HG03571 (cell line): ENCODE results near the gene SAMD4A.

Source experiments
- ATAC-seq: cut with Tn5 transposase; IDR thresholded peaks from one replicate; pipeline ENCODE4 v1.9.1; 2021; ENCODE audit not compliant: unreplicated experiment

Gene SAMD4A

GRCh38 chr14:54627540-54628363 is 60.8 kb downstream of the SAMD4A start:
- peak; percentile 73 for ATAC-seq

DNA sequence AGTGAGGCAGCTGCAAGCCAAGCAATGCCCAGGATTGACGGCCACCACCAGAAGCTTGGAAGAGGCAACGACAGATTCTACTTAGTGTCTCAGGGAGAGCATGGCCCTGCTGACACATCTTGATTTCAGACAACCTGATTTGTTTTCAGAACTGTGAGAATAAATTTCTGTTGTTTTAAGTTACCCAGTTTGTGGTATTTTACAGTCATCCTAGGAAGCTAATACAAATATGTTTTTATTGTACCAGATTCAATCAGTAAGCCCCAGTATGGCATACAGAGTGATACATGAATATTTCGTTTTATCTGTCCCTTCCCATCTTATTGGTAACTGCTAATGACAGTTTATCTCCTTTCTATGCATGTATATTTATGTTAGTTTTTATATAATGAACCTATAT is 62.3 kb downstream of the SAMD4A start:
- ATAC-seq: no peak

DNA sequence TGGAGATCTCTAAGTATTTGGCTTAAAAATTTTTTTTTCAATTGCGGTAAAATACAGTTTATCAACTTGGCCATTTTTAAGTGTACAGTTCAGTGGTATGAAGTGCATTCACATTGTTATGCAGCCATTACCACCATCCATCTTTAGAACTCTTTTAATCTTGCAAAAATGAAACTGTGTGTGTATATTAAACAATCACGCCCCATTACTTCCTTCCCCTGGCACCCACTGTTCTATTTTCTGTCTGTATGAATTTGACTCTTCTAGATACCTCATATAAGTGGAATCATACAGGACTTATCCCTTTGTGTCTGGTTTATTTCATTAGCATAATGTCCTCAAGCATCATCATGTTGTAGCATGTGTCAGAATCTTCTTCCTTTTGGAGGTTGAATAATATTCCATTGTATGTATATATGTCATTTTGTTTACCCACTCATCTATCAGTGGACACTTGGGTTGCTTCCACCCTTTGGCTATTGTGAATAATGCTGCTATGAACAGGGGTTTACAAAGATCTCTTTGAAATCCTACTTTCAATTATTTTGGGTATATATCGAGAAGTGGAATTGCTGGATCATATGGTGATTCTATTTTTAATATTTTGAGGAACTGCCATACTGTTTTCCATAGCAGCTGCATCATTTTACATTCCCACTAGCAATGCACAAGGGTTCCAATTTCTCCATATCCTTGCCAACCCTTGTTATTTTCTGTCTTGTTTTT is 62.9 kb downstream of the SAMD4A start:
- ATAC-seq: no peak

DNA sequence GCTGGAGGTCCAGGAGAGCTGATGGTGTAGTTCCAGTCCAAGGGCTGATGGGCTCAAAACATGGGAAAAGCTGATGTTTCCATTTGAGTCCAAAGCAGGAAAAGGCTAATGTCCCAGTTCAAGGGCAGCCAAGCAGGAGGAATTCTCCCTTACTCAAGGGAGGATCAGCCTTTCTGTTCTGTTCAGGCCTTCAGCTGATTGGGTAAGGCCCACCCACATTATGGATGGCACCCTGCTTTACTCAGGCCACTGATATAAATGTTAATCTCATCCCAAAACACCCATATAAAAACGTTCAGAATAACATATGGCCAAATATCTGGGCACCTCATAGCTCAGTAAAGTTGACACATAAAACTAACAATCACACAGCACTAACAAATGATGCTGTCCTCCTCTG is 64.1 kb downstream of the SAMD4A start:
- no peak for ATAC-seq

GRCh38 chr14:54632452-54632851 is 65.5 kb downstream of the SAMD4A start:
- no peak for ATAC-seq

- ATAC-seq: no peak
These were observed 66.1 kb downstream of the SAMD4A start for GRCh38 chr14:54633076-54633475.

GRCh38 chr14:54637270-54638134 is 70.6 kb downstream of the SAMD4A start:
- ATAC-seq: no peak

- ATAC-seq: no peak
These were observed 71.2 kb downstream of the SAMD4A start for GRCh38 chr14:54638135-54638446.

DNA sequence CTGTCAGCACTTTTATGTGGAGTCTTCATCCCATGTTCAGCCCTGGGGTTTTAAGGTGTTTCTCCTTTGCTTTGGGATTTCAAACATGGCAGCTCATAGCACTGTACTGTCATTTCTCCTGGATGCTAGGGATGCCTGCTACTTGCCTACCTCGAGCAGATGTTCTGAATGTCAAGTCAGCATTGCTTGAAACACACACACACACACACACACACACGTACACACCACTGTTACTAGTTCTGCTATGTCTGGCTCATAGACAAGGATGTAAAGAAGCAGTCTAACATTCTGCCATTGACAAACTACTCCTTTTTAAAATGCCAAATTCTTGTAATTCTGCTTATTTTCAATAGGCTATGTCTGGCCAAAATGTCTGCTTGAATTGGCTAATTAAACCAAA is 72.7 kb downstream of the SAMD4A start:
- ATAC-seq: no peak

GRCh38 chr14:54640506-54640905 is 73.6 kb downstream of the SAMD4A start:
- no peak for ATAC-seq

DNA sequence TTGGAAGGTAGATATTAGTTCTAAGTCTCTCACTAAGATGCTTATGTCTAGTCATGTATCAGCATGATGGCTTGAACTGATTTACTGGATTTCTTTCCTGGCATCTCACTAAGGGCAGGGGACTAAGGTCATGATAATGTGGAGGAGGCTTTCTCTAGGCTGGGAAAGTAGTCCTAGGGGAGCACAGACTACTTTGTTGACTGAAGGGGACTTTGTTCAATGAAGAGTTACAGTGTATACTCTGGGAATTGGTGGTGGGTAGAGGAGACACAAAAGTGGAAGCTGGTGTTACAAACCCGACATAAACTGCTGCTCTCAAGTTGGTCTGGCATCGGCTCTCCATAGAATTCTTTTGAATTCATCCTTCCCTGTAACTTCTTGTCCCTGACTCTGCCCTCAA is 75.2 kb downstream of the SAMD4A start:
- ATAC-seq: no peak

DNA sequence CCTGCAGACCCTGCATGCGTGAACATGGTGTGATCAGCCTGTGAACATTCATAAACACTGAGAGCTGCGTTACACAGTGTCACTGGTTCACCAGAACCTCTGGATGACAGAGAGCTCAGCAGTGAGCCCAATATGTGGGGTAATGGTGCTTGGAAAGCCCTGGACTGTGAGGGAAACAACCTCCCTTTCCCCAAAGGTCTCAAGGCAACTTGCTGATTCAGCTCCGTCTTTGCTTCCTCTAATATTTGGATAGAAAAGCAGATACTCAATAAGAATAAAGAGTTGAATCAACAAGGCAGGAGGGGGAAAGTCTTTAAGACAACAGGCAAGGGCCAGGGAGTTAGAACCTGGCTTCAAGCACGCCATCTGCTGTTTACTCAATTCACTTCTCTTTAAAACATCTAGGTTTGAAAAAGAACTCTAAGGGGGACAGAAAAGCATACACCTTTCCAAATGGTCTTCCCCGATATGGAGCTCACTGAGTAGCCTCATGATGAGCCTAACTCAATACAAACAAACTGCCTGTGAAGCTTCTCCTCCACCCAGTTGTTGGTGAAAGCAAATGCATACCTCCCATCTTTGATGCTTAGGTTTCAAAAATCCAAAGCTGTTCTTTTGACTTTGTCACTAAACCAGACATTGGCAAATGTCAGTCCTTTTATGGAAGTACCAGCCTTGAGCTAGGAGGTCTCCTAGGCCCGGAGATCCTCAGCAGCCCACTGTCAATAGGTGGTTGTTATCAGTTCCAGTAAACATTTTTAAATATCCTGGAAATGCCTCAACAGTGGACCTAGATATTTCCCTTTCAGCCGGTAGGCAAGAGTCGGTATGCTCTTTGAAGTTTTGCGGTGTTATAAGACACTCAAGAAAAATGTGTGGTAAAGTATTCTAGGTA is 76.1 kb downstream of the SAMD4A start:
- ATAC-seq: no peak

GRCh38 chr14:54643696-54644176 is 76.8 kb downstream of the SAMD4A start:
- no peak for ATAC-seq

DNA sequence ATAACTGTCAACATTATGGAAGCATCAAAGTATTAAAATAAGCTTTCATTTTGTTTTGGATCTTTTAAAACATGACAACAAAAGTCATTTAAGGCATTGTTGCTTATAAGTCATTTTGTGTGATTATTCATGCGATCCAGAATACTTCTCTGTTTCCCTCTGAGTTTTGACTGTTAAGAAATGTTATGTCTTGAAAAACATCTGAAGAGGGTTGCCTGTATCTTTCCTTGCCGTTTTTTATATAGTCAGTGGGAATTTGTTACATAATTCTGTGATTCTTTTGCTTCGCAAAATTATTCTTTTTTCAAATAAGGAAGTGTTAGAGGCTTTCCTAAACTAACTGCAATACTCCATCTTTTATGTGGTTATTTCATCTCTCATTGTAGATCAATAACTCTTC is 78.7 kb downstream of the SAMD4A start:
- ATAC-seq: no peak

DNA sequence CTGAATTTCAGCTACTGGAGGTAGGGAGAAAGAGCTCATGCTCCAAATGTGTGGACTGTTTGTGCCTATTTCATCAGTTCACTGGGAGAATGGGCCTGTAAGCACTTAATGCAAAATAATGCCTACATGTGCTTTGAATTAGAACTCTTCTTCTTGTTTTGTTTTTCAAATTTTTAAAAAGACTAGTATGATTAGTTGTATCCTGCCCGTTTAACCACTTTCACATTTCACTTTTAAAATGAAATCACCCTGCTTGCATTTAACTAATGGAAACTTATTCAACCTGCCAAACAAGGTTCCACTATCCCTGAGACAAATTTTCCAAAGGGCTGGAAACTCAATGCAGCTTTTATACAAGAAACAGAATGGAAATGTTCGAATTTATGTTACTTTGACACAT is 79.7 kb downstream of the SAMD4A start:
- ATAC-seq: no peak

DNA sequence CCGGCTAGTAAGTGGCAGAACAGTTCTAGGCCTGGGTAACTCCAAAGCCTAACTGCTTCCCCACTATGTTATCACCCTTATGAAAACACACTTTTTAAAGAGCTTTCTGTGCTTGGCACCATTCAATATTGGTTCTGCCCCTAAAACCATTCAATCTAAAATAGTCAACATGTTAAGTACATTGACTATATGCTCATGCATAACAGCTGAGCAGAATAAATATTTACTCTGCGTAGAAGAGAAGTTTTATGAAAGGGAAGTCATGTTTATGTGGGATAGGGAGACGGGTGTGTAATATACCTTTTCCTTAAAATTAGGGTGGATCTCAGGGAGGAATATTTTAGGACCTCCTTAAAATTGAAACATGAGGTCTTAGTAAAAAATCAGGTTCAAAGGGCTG is 80.5 kb downstream of the SAMD4A start:
- ATAC-seq: no peak

GRCh38 chr14:54649056-54649455 is 82.1 kb downstream of the SAMD4A start:
- ATAC-seq: no peak

- no peak for ATAC-seq
These were observed 83.5 kb downstream of the SAMD4A start for GRCh38 chr14:54650331-54650958.

GRCh38 chr14:54650959-54651351 is 84.0 kb downstream of the SAMD4A start:
- ATAC-seq: no peak

GRCh38 chr14:54651649-54652048 is 84.7 kb downstream of the SAMD4A start:
- ATAC-seq: no peak
